Measurements from ENCODE around the gene OOSP4A.
"Not testable (repeated sequence)": the region's sequence is repeated elsewhere in the genome, so short reads cannot be mapped to it uniquely, and the experiment has no call there.

DNA sequence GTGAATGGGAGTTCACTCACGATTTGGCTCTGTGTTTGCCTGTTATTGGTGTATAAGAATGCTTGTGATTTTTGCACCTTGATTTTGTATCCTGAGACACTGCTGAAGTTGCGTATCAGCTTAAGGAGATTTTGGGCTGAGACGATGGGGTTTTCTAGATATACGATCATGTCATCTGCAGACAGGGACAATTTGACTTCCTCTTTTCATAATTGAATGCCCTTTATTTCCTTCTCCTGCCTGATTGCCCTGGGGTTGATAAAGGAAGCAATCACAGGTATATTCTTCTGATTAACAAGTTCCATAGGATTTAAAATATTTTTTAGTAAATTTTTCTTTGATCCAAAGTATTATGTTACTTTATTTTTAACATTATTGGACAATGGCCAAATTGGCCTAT, 18.2 kb downstream of the OOSP4A start:
- TF ChIP-seq POLR2AphosphoS5 (IDR thresholded peaks at IDR 0.05; ENCODE audit: borderline replicate concordance, low read depth, low read length); EZH2 (IDR thresholded peaks at IDR 0.05): not testable (repeated sequence)

Measured in SK-N-MC (cell line).